OCI-LY7 (cell line): Measurements from ENCODE around the gene FA2H. TPM values are rescaled to one million over a fixed set of nuclear protein-coding genes. Genes with fewer than 3 reads are reported as not detected.

Experiments used
- Bru-seq: library from RNA; stranded (reverse); fragments of 400-500 nt; gene quantifications from one replicate; lab custom pipeline; 2021; lab: Mats Ljungman, UMichigan
- BruChase-seq, 2 experiments: library from RNA; stranded (reverse); fragments of 400-500 nt; gene quantifications; one replicate each; lab custom pipeline; 2021; lab: Mats Ljungman, UMichigan
- BruUV-seq: library from RNA; stranded (reverse); fragments of 400-500 nt; replicated peaks from 2 replicates; lab custom pipeline; 2021; lab: Mats Ljungman, UMichigan
- CTCF ChIA-PET: fragments of 300-600 bp; sonication (Branson Sonifier 250); formaldehyde crosslinking; loops from one replicate; lab custom pipeline; 2022; ENCODE audit warnings: antibody characterized with exemption; ENCODE audit not compliant: unreplicated experiment; lab: Charles Lee
- POLR2A ChIA-PET: fragments of 300-600 bp; sonication (Branson Sonifier 250); formaldehyde crosslinking; loops from one replicate; lab custom pipeline; 2022; ENCODE audit warnings: antibody characterized with exemption; lab: Charles Lee
- DNase-seq: peaks from one replicate; pipeline ENCODE4 v3.0.0-alpha.2; 2015; ENCODE audit warnings: low spot score
- H2AFZ ChIP-seq: fragments of 200-600 bp; sonication (generic), shearing (Covaris generic); 2 replicates; pipeline ENCODE4 v1.6.1; 2014; ENCODE audit warnings: mild to moderate bottlenecking, antibody characterized with exemption, low read length, moderate library complexity
- H3K27ac ChIP-seq: fragments of 200-600 bp; sonication (generic); 2 replicates; pipeline ENCODE4 v1.5.1; 2014; ENCODE audit warnings: mixed run types, low read depth, mild to moderate bottlenecking, moderate library complexity, low read length, inconsistent platforms; ENCODE audit not compliant: poor library complexity, severe bottlenecking
- H3K36me3 ChIP-seq: fragments of 200-600 bp; sonication (generic); 2 replicates; pipeline ENCODE4 v1.6.1; 2014; ENCODE audit warnings: mild to moderate bottlenecking, antibody characterized with exemption, low read length, moderate library complexity, mixed read lengths; ENCODE audit not compliant: insufficient read depth
- H3K4me1 ChIP-seq: fragments of 200-600 bp; sonication (generic); 2 replicates; pipeline ENCODE4 v1.5.1; 2014; ENCODE audit warnings: mild to moderate bottlenecking, low read length; ENCODE audit not compliant: insufficient read depth, poor library complexity, severe bottlenecking
- H3K4me2 ChIP-seq: fragments of 200-600 bp; sonication (generic); 2 replicates; pipeline ENCODE4 v1.6.1; 2014; ENCODE audit warnings: mild to moderate bottlenecking, low read length
- H3K4me3 ChIP-seq: fragments of 200-600 bp; sonication (generic); 2 replicates; pipeline ENCODE4 v1.5.1; 2014; ENCODE audit warnings: mild to moderate bottlenecking, low read depth, low read length; ENCODE audit not compliant: poor library complexity, severe bottlenecking
- H3K79me2 ChIP-seq: fragments of 200-600 bp; sonication (generic); 2 replicates; pipeline ENCODE4 v1.6.1; 2016; ENCODE audit warnings: low read depth, mild to moderate bottlenecking, low read length, moderate library complexity, mixed read lengths; ENCODE audit not compliant: insufficient read depth
- H3K9me2 ChIP-seq: fragments of 200-600 bp; sonication (generic); 2 replicates; pipeline ENCODE4 v1.6.1; 2016; ENCODE audit warnings: mild to moderate bottlenecking, low read length, mixed read lengths; ENCODE audit not compliant: insufficient read depth
- H3K9me3 ChIP-seq: fragments of 200-600 bp; sonication (generic); 2 replicates; pipeline ENCODE4 v1.6.1; 2014; ENCODE audit warnings: mild to moderate bottlenecking, mixed run types, low read length, mixed read lengths
- H4K20me1 ChIP-seq: fragments of 200-600 bp; sonication (generic); 2 replicates; pipeline ENCODE4 v1.6.1; 2014; ENCODE audit warnings: mild to moderate bottlenecking, antibody characterized with exemption, low read length, moderate library complexity, mixed read lengths; ENCODE audit not compliant: insufficient read depth
- EZH2phosphoT487 ChIP-seq: fragments of 200-600 bp; sonication (generic); IDR thresholded peaks from 2 replicates; pipeline ENCODE4 v1.6.1; 2018; ENCODE audit warnings: low read depth, borderline replicate concordance, mild to moderate bottlenecking, mixed run types, antibody characterized with exemption, low read length, moderate library complexity, mixed read lengths
- intact Hi-C: fragments of 100-400 bp; cut with micrococcal nuclease; formaldehyde crosslinking; loops from one replicate; pipeline ENCODE4 v1.10.0; 2022; ENCODE audit not compliant: unreplicated experiment
- long read RNA-seq: library from polyadenylated mRNA; stranded (forward); transcript quantifications from one replicate; pipeline ENCODE4 v2.0.0, GENCODE V29; 2022
- total RNA-seq, 2 experiments: library from RNA; depleted of rRNA in 1 of 2; stranded (reverse); fragments of >200 nt in 1 of 2; shearing (Covaris generic) in 1 of 2; gene quantifications; 2 replicates each; pipeline ENCODE4 v1.2.3, GENCODE V29; 2014 to 2022
- TF ChIP-seq, protein P1 (sequence below): fragments of 200-600 bp; sonication (generic); conservative IDR thresholded peaks from 2 replicates; pipeline ENCODE4 v1.5.1; 2014; ENCODE audit warnings: mild to moderate bottlenecking, antibody characterized with exemption, low read length, moderate library complexity, mixed read lengths

The FA2H gene, protein sequence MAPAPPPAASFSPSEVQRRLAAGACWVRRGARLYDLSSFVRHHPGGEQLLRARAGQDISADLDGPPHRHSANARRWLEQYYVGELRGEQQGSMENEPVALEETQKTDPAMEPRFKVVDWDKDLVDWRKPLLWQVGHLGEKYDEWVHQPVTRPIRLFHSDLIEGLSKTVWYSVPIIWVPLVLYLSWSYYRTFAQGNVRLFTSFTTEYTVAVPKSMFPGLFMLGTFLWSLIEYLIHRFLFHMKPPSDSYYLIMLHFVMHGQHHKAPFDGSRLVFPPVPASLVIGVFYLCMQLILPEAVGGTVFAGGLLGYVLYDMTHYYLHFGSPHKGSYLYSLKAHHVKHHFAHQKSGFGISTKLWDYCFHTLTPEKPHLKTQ
- 0.73 TPM in 1 of 2 replicates, not detected in the other for total RNA-seq (2014; rRNA removed; shearing (Covaris generic))
- 4.6 and 4.7 TPM in 2 replicates for total RNA-seq (2022)
- Bru-seq, nascent RNA: percentile 42 among the genes with signal in this experiment
- percentile 38 among the genes with signal in this experiment for BruChase-seq, experiment 1, labeled RNA remaining after a 6-hour chase
- BruChase-seq, experiment 2, labeled RNA remaining after a 2-hour chase: percentile 43 among the genes with signal in this experiment
- long read RNA-seq, partial matches to known transcripts: 4 of 7 reads
- long read RNA-seq, other reads (novel, unspliced or antisense): 2 of 7 reads

DNA sequence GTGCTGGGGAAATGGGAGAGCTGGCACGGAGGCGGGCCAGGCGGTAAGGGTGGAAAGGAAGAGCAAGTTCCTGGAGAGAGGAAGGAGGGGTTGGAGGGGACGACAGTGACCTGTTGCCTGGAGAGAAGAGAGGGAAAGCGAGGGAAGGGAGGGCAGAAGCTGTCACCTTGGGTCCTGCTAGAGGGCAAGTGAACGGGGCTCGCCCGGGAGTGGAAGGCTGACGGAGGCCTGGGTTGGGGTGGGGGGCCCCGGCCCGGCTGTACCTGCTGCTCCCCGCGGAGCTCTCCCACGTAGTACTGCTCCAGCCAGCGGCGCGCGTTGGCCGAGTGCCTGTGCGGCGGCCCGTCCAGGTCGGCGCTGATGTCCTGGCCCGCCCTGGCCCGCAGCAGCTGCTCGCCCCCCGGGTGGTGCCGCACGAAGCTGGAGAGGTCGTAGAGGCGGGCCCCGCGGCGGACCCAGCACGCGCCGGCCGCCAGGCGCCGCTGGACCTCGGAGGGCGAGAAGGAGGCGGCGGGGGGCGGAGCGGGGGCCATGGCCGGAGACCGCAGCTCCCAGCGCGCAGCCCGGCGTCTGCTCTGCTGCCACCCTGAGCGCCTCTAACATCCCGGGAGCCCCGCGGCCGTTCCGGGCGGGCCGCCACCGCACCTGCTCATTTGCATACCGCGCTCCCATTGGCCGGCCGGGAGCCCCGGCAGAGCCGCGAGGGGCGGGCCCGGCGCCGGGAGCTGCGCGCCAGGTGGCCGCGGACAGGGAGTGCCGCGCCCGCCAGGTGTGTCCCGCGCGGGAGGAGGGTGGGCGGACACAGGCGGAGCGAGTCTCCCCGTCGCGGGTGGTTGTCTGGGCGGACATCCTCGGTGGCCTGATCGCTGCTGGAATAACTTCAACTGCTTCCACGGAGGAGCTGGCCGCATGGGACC is at the start of gene FA2H:
Gene FA2H (minus strand): TSS at position 598 of the 917 bp plus-strand sequence. CDS start 65 bp downstream, at position 533.
- H4K20me1 ChIP-seq: no peaks in the 10 kb centered on the region
- intact Hi-C loops: loop anchor here (5.0 kb wide), 1 partner anchor 67 kb away; no protein-coding TSS in a partner anchor
- TF ChIP-seq, protein P1, sequence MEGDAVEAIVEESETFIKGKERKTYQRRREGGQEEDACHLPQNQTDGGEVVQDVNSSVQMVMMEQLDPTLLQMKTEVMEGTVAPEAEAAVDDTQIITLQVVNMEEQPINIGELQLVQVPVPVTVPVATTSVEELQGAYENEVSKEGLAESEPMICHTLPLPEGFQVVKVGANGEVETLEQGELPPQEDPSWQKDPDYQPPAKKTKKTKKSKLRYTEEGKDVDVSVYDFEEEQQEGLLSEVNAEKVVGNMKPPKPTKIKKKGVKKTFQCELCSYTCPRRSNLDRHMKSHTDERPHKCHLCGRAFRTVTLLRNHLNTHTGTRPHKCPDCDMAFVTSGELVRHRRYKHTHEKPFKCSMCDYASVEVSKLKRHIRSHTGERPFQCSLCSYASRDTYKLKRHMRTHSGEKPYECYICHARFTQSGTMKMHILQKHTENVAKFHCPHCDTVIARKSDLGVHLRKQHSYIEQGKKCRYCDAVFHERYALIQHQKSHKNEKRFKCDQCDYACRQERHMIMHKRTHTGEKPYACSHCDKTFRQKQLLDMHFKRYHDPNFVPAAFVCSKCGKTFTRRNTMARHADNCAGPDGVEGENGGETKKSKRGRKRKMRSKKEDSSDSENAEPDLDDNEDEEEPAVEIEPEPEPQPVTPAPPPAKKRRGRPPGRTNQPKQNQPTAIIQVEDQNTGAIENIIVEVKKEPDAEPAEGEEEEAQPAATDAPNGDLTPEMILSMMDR: peak; percentile 44
- no peak for TF ChIP-seq EZH2phosphoT487
- peak; percentile 87 for DNase-seq
- H3K4me1 ChIP-seq: peaks cover 25% of the 10 kb centered on the region
- H3K4me2 ChIP-seq: peak within 1 kb of the TSS; percentile 86
- POLR2A ChIA-PET: interaction anchor here (0.5 to 1.4 kb wide), 7 partner anchors 41 to 472 kb away, joined by 3 to 4 read pairs (median 3); partner anchors contain the start of gene MLKL
- CTCF ChIA-PET: interaction anchor here (0.6 to 2.2 kb wide), 2 partner anchors 47 to 88 kb away, joined by 3 to 9 read pairs; no protein-coding TSS in a partner anchor
- no TSS peak for BruUV-seq
- H3K36me3 ChIP-seq: no peaks in the 10 kb centered on the region
- no peak within 1 kb of the TSS for H3K27ac ChIP-seq
- no peaks in the 10 kb centered on the region for H3K9me2 ChIP-seq
- peak within 1 kb of the TSS; percentile 66 for H3K4me3 ChIP-seq
- H2AFZ ChIP-seq: peak within 1 kb of the TSS; percentile 65
- no peaks in the 10 kb centered on the region for H3K9me3 ChIP-seq
- H3K79me2 ChIP-seq: no peaks in the 10 kb centered on the region

DNA sequence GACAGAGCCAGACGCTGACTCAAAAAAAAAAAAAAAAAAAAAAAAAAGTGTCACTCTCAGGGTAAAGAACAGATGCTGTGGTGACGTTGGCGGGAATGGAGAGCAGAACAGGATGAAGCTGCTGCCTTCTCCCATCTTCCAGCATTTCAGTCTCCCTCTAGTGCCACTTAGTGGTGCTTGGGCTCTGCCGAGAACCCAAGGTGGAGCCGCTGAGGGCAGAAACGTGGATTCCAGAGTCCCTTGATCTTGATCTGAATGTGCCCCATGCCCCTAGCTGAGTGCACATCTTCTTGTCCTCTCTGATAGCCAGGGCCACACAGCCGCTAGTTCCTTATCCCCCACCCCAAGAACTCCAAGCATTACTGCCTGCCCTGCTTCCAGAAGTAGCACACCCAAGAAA is 43.2 kb upstream of the FA2H start:
- Histone ChIP-seq H4K20me1 (no peaks in the 10 kb centered on the region), H3K4me2 (no peak overlapping the region), H3K4me3 (no peak overlapping the region), H3K27ac (no peak overlapping the region), H3K9me2 (no peaks in the 10 kb centered on the region), H2AFZ (no peak overlapping the region), H3K4me1 (peaks cover 5% of the 10 kb centered on the region), H3K9me3 (no peaks in the 10 kb centered on the region), H3K36me3 (no peaks in the 10 kb centered on the region), H3K79me2 (no peaks in the 10 kb centered on the region)
- intact Hi-C loops: no loop called here
- CTCF ChIA-PET: no interaction called here
- POLR2A ChIA-PET: interaction anchor here (0.7 kb wide), 2 partner anchors 83 to 247 kb away, joined by 4 read pairs; no protein-coding TSS in a partner anchor
- no peak for DNase-seq
- TF ChIP-seq EZH2phosphoT487: no peak
- TF ChIP-seq, protein P1: no peak
- no TSS peak for BruUV-seq
